Parathyroid adenoma (tissue), 2 donors: ENCODE measurements around the gene TVP23C.

ENCODE experiments used
- H2AFZ ChIP-seq: fragments of 300-600 bp; sonication (generic); one replicate; pipeline ENCODE4 v1.7.0; 2017; ENCODE audit warnings: antibody characterized with exemption, mild to moderate bottlenecking
- H3K27ac ChIP-seq: fragments of 300-600 bp; sonication (generic); one replicate; pipeline ENCODE4 v1.7.0; 2017
- H3K27me3 ChIP-seq: fragments of 300-600 bp; sonication (generic); one replicate; pipeline ENCODE4 v1.7.0; 2017; ENCODE audit warnings: low read length; ENCODE audit not compliant: control insufficient read depth, insufficient read depth
- H3K36me3 ChIP-seq: fragments of 300-600 bp; sonication (generic); one replicate; pipeline ENCODE4 v1.7.0; 2017; ENCODE audit warnings: low read length; ENCODE audit not compliant: control insufficient read depth, insufficient read depth
- H3K4me1 ChIP-seq: fragments of 300-600 bp; sonication (generic); one replicate; pipeline ENCODE4 v1.7.0; 2017; ENCODE audit warnings: control low read depth
- H3K4me2 ChIP-seq: fragments of 300-600 bp; sonication (generic); one replicate; pipeline ENCODE4 v1.7.0; 2017; ENCODE audit warnings: low read length
- H3K4me3 ChIP-seq: fragments of 300-600 bp; sonication (generic); one replicate; pipeline ENCODE4 v1.7.0; 2017; ENCODE audit warnings: low read depth, low read length
- H3K79me2 ChIP-seq: fragments of 300-600 bp; sonication (generic); one replicate; pipeline ENCODE4 v1.7.0; 2017; ENCODE audit warnings: control low read depth
- H3K9ac ChIP-seq: fragments of 300-600 bp; sonication (generic); one replicate; pipeline ENCODE4 v1.7.0; 2017; ENCODE audit warnings: mild to moderate bottlenecking
- H3K9me3 ChIP-seq: fragments of 300-600 bp; sonication (generic); one replicate; pipeline ENCODE4 v1.7.0; 2017; ENCODE audit warnings: low read length; ENCODE audit not compliant: control insufficient read depth
- TF ChIP-seq, protein P1 (sequence below): fragments of 300-600 bp; sonication (generic); IDR thresholded peaks from one replicate; pipeline ENCODE4 v1.7.0; 2017; ENCODE audit warnings: antibody characterized with exemption, mild to moderate bottlenecking
- donor health status: primary hyperparathyroidism.

Gene TVP23C

DNA sequence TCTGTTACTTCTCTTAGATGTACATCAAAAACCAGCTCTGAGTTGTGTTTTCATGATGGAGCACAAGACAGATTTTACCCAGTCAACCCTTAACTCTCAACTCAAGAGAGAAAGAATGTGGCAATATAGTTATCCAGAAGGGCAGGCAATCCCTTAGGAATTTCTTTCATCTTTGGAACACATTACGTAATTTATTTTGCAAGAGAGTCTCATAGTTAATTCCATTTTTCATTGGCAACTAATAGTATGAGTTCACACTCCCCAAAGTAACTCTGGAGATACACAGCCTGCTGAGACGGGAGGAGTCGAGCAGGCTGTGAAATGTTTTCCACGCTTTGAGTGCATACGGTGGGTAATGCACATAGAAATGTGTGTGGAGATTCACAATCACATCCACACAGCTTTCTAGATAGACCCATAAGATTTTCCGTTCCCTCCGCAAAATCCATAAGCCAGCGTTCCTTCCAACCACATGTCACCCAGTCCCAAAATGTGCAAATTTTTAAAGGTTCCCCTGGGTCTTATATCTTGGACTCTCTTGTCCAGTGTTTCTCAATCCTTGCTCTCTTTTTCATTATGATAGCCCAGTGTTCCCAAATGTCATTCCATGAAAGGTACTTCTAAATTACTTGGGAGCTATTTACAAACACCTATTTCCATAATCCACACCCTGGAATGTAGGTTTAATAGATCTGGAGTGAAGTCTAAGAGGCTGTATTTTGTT is 87.5 kb downstream of the TVP23C start:
- H3K4me2 ChIP-seq = no peak overlapping the region
- no peaks in the 10 kb centered on the region for H3K4me1 ChIP-seq
- H3K9ac ChIP-seq = no peak overlapping the region
- no peaks in the 10 kb centered on the region for H3K79me2 ChIP-seq
- no peak overlapping the region for H3K4me3 ChIP-seq
- TF ChIP-seq, protein P1, sequence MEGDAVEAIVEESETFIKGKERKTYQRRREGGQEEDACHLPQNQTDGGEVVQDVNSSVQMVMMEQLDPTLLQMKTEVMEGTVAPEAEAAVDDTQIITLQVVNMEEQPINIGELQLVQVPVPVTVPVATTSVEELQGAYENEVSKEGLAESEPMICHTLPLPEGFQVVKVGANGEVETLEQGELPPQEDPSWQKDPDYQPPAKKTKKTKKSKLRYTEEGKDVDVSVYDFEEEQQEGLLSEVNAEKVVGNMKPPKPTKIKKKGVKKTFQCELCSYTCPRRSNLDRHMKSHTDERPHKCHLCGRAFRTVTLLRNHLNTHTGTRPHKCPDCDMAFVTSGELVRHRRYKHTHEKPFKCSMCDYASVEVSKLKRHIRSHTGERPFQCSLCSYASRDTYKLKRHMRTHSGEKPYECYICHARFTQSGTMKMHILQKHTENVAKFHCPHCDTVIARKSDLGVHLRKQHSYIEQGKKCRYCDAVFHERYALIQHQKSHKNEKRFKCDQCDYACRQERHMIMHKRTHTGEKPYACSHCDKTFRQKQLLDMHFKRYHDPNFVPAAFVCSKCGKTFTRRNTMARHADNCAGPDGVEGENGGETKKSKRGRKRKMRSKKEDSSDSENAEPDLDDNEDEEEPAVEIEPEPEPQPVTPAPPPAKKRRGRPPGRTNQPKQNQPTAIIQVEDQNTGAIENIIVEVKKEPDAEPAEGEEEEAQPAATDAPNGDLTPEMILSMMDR = no peak
- H3K9me3 ChIP-seq = no peaks in the 10 kb centered on the region
- H3K36me3 ChIP-seq = no peaks in the 10 kb centered on the region
- H3K27me3 ChIP-seq = no peaks in the 10 kb centered on the region
- no peak overlapping the region for H2AFZ ChIP-seq
- no peak overlapping the region for H3K27ac ChIP-seq

DNA sequence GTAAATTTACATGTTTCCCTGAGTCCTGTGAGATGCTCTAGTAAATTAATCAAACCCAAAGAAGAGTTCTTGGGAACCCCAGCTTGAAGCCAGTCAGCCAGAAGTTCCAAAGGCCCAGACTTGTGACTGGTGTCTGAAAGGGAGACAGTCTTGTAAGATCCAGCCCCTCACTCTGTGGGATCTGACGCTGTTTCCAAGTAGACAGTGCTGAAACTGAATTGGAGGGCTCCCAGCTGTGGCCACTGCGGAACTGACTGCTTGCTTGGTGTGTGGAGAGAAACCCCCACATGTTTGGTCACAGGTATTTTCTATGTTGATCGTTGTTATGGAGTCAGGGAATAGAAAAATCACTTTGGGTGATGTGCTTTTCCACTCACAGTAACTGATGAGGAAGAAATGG is 90.4 kb downstream of the TVP23C start:
- H3K79me2 ChIP-seq = no peaks in the 10 kb centered on the region
- no peaks in the 10 kb centered on the region for H3K9me3 ChIP-seq
- H2AFZ ChIP-seq = no peak overlapping the region
- no peak overlapping the region for H3K9ac ChIP-seq
- no peaks in the 10 kb centered on the region for H3K4me1 ChIP-seq
- H3K27me3 ChIP-seq = no peaks in the 10 kb centered on the region
- no peak overlapping the region for H3K27ac ChIP-seq
- no peaks in the 10 kb centered on the region for H3K36me3 ChIP-seq
- no peak overlapping the region for H3K4me3 ChIP-seq
- H3K4me2 ChIP-seq = no peak overlapping the region
- TF ChIP-seq, protein P1 = no peak

DNA sequence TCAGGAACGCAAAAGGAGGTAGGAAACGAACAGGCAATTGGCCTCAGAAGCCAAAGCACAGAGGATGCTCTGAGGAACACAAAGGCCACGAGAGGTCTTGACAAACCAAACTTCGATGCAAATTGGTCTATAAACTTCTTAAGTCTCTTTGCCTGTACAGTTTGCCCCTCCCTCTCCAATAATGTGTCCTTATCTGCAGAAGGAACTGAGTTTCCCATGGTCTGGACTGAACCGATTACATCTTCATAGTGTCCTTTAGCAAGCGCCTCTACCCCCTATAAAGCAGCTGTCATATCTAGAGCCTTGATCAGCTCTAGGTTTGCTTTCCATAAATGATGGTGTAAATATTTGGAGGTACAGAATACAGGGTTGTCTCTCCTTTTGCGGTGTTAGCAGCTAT is 92.7 kb downstream of the TVP23C start:
- Histone ChIP-seq H3K36me3 (no peaks in the 10 kb centered on the region), H3K4me3 (no peak overlapping the region), H3K4me2 (no peak overlapping the region), H3K79me2 (no peaks in the 10 kb centered on the region), H2AFZ (no peak overlapping the region), H3K27ac (no peak overlapping the region), H3K27me3 (no peaks in the 10 kb centered on the region), H3K4me1 (no peaks in the 10 kb centered on the region), H3K9me3 (no peaks in the 10 kb centered on the region), H3K9ac (no peak overlapping the region)
- TF ChIP-seq, protein P1 = no peak

DNA sequence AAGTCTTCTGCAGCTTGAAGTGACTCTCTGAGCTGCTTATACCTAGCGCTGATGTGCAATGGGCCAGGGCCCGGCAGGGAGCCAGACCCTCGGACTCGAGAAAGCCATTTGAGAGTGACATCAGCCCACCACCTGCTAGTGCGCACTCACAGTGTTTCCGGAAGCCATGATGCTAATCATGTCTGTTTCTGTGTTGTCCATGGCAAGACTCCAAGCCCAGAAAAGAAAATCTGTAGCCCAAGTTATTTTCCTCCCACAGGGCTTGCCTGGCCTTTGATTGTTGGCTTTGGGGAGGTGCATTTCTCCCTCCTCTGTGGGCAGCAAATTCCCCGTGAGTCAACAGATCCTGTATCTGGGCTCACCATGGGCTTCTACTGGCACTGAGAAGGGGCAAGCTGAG is 94.0 kb downstream of the TVP23C start:
- TF ChIP-seq, protein P1 = no peak
- no peaks in the 10 kb centered on the region for H3K36me3 ChIP-seq
- H3K4me1 ChIP-seq = no peaks in the 10 kb centered on the region
- no peak overlapping the region for H2AFZ ChIP-seq
- no peaks in the 10 kb centered on the region for H3K79me2 ChIP-seq
- H3K27me3 ChIP-seq = no peaks in the 10 kb centered on the region
- no peak overlapping the region for H3K4me3 ChIP-seq
- no peak overlapping the region for H3K27ac ChIP-seq
- no peaks in the 10 kb centered on the region for H3K9me3 ChIP-seq
- no peak overlapping the region for H3K9ac ChIP-seq
- no peak overlapping the region for H3K4me2 ChIP-seq

DNA sequence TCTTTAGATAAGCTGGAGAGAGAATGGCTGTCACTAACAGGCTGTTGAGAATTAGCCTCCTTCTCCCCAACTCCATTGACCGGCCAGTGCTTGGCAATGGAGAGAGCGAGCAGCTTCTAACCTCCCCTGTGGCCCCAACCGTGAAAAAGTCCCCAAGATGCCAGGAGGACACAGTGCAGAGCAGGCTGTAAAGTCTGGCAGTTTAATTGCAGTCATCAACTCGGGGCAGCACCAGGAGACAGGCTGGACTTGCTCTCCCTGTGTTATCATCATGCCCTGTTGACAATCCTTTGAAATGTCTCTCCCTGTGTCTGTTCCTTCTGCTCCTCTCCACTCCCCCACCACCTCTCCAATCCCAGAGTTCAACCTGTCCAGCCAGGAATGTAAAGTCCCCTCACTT is 95.2 kb downstream of the TVP23C start:
- Histone ChIP-seq H3K4me1 (peaks cover 4% of the 10 kb centered on the region), H3K4me3 (no peak overlapping the region), H3K9ac (no peak overlapping the region), H3K9me3 (no peaks in the 10 kb centered on the region), H3K4me2 (no peak overlapping the region), H3K27ac (no peak overlapping the region), H3K79me2 (no peaks in the 10 kb centered on the region), H2AFZ (no peak overlapping the region), H3K27me3 (no peaks in the 10 kb centered on the region), H3K36me3 (no peaks in the 10 kb centered on the region)
- TF ChIP-seq, protein P1 = no peak
